ENCODE results near the gene GSAP. TPM values are rescaled to one million over a fixed set of nuclear protein-coding genes. Genes with fewer than 3 reads are reported as not detected.

Gene GSAP
- 6.6 and 10.4 TPM in 2 replicates for total RNA-seq

GRCh38 chr7:77415823-77416620 lies at the start of gene GSAP:
Gene GSAP, minus strand, starts transcription at chr7:77416349. Its CDS starts 28 bp downstream, at chr7:77416321.

Other genes starting within 250 kb of the GSAP start
- not detected in 2 replicates for gene FGL2, start 216.5 kb downstream of the GSAP start, total RNA-seq
- 16.7 and 28.9 TPM in 2 replicates for gene PTPN12, start 120.9 kb upstream of the GSAP start, total RNA-seq